Right renal pelvis (tissue), 4 donors: ENCODE results near the gene ZNF519. TPM values are rescaled to one million over a fixed set of nuclear protein-coding genes. Genes with fewer than 3 reads are reported as not detected.
"Not testable (repeated sequence)": the region's sequence is repeated elsewhere in the genome, so short reads cannot be mapped to it uniquely, and the experiment has no call there.

ENCODE experiments used
- DNase-seq, 4 donors: peaks; one replicate each; pipeline ENCODE4 v3.0.0-alpha.2; 2013; ENCODE audit warnings: low read depth in 4 of 4, low spot score in 3 of 4, missing footprints in 1 of 4
- polyA plus RNA-seq, 4 donors: library from polyadenylated mRNA; unstranded; fragments of 120-200 nt; gene quantifications; one replicate each; pipeline ENCODE4 v1.2.1, GENCODE V29; 2013; ENCODE audit not compliant: insufficient read length in 4 of 4

ZNF519 gene
- 10 to 100 TPM in 3 of 4 donors, 1 to 10 TPM in 1; 9.9 to 14.0 (median 12.0) TPM for polyA plus RNA-seq

GRCh38 chr18:14132271-14132700 is at the start of gene ZNF519:
Gene ZNF519 (minus strand): TSS chr18:14132435. CDS start chr18:14132277, 158 bp downstream.
- DNase-seq, result peak; percentile 70 to 86 (median 82)

- no peak for DNase-seq
Observed at GRCh38 chr18:14179306-14179705, 47.1 kb upstream of the ZNF519 start.

GRCh38 chr18:14178321-14179196 is 46.3 kb upstream of the ZNF519 start:
- peak; percentile 19 to 57 (median 44) for DNase-seq

GRCh38 chr18:14177540-14178320 is 45.5 kb upstream of the ZNF519 start:
- not testable (repeated sequence) for DNase-seq

- not testable (repeated sequence) for DNase-seq
Observed at GRCh38 chr18:14175404-14175803, 43.2 kb upstream of the ZNF519 start.

- DNase-seq, result no peak
Observed at GRCh38 chr18:14174706-14175085, 42.5 kb upstream of the ZNF519 start.

GRCh38 chr18:14174002-14174705 is 41.9 kb upstream of the ZNF519 start:
- DNase-seq, result not testable (repeated sequence)

- not testable (repeated sequence) for DNase-seq
Observed at GRCh38 chr18:14173116-14173951, 41.1 kb upstream of the ZNF519 start.

- DNase-seq, result not testable (repeated sequence)
Observed at GRCh38 chr18:14172142-14173115, 40.2 kb upstream of the ZNF519 start.

GRCh38 chr18:14171301-14172141 is 39.3 kb upstream of the ZNF519 start:
- not testable (repeated sequence) for DNase-seq

GRCh38 chr18:14170367-14171036 is 38.3 kb upstream of the ZNF519 start:
- not testable (repeated sequence) for DNase-seq

GRCh38 chr18:14162915-14163314 is 30.7 kb upstream of the ZNF519 start:
- DNase-seq, result not testable (repeated sequence)

GRCh38 chr18:14151564-14152113 is 19.4 kb upstream of the ZNF519 start:
- DNase-seq, result not testable (repeated sequence)

- DNase-seq, result not testable (repeated sequence)
Observed at GRCh38 chr18:14150766-14151165, 18.5 kb upstream of the ZNF519 start.

- not testable (repeated sequence) for DNase-seq
Observed at GRCh38 chr18:14149916-14150420, 17.7 kb upstream of the ZNF519 start.

- not testable (repeated sequence) for DNase-seq
Observed at GRCh38 chr18:14149121-14149850, 17.1 kb upstream of the ZNF519 start.
